ENCODE results near the gene DCP1A. TPM values are rescaled to one million over a fixed set of nuclear protein-coding genes. Genes with fewer than 3 reads are reported as not detected.

DCP1A gene
- total and polyA plus RNA-seq, 2 experiments from 2014 or later = 19.3 to 32.0 TPM

DNA sequence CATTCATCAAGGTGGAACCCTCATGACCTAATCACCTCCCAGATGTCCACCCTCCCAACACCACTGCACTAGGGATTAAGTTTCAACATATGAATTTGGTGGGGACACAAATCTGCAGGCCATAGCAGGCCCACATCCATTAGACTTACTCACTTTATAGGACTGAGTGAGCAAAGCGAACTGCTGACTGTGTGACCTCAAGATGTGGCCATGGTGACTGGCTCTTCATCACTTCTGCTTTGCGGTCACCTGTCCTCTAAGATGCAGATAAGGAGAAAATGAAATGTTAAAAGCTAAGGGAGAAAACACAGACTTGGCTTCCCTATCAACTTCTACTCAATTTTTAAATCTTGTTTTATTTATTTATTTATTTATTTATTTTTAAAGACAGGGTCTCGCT, 14.5 kb upstream of the DCP1A start:
- no peak overlapping the region for H3K4me3 ChIP-seq
- TF ChIP-seq, protein P1, sequence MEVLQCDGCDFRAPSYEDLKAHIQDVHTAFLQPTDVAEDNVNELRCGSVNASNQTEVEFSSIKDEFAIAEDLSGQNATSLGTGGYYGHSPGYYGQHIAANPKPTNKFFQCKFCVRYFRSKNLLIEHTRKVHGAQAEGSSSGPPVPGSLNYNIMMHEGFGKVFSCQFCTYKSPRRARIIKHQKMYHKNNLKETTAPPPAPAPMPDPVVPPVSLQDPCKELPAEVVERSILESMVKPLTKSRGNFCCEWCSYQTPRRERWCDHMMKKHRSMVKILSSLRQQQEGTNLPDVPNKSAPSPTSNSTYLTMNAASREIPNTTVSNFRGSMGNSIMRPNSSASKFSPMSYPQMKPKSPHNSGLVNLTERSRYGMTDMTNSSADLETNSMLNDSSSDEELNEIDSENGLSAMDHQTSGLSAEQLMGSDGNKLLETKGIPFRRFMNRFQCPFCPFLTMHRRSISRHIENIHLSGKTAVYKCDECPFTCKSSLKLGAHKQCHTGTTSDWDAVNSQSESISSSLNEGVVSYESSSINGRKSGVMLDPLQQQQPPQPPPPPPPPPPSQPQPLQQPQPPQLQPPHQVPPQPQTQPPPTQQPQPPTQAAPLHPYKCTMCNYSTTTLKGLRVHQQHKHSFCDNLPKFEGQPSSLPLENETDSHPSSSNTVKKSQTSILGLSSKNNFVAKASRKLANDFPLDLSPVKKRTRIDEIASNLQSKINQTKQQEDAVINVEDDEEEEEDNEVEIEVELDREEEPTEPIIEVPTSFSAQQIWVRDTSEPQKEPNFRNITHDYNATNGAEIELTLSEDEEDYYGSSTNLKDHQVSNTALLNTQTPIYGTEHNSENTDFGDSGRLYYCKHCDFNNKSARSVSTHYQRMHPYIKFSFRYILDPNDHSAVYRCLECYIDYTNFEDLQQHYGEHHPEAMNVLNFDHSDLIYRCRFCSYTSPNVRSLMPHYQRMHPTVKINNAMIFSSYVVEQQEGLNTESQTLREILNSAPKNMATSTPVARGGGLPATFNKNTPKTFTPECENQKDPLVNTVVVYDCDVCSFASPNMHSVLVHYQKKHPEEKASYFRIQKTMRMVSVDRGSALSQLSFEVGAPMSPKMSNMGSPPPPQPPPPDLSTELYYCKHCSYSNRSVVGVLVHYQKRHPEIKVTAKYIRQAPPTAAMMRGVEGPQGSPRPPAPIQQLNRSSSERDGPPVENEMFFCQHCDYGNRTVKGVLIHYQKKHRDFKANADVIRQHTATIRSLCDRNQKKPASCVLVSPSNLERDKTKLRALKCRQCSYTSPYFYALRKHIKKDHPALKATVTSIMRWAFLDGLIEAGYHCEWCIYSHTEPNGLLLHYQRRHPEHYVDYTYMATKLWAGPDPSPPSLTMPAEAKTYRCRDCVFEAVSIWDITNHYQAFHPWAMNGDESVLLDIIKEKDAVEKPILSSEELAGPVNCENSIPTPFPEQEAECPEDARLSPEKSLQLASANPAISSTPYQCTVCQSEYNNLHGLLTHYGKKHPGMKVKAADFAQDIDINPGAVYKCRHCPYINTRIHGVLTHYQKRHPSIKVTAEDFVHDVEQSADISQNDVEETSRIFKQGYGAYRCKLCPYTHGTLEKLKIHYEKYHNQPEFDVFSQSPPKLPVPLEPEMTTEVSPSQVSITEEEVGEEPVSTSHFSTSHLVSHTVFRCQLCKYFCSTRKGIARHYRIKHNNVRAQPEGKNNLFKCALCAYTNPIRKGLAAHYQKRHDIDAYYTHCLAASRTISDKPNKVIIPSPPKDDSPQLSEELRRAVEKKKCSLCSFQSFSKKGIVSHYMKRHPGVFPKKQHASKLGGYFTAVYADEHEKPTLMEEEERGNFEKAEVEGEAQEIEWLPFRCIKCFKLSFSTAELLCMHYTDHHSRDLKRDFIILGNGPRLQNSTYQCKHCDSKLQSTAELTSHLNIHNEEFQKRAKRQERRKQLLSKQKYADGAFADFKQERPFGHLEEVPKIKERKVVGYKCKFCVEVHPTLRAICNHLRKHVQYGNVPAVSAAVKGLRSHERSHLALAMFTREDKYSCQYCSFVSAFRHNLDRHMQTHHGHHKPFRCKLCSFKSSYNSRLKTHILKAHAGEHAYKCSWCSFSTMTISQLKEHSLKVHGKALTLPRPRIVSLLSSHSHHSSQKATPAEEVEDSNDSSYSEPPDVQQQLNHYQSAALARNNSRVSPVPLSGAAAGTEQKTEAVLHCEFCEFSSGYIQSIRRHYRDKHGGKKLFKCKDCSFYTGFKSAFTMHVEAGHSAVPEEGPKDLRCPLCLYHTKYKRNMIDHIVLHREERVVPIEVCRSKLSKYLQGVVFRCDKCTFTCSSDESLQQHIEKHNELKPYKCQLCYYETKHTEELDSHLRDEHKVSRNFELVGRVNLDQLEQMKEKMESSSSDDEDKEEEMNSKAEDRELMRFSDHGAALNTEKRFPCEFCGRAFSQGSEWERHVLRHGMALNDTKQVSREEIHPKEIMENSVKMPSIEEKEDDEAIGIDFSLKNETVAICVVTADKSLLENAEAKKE (CRISPR knock-in tag; IDR thresholded peaks at IDR 0.05) = no peak
- TF ChIP-seq JUNB (IDR thresholded peaks at IDR 0.05; ENCODE audit: unreplicated experiment) = no peak
- no peak for TF ChIP-seq CREB1 (CRISPR knock-in tag; IDR thresholded peaks at IDR 0.05; ENCODE audit: low read depth)
- TF ChIP-seq REST (IDR thresholded peaks at IDR 0.05; ENCODE audit: unreplicated experiment) = no peak
- no peak for TF ChIP-seq ZNF331 (CRISPR knock-in tag; IDR thresholded peaks at IDR 0.05; ENCODE audit: low read depth)
- no peak for TF ChIP-seq ZNF114 (CRISPR knock-in tag; IDR thresholded peaks at IDR 0.05)
- TF ChIP-seq, protein P2, sequence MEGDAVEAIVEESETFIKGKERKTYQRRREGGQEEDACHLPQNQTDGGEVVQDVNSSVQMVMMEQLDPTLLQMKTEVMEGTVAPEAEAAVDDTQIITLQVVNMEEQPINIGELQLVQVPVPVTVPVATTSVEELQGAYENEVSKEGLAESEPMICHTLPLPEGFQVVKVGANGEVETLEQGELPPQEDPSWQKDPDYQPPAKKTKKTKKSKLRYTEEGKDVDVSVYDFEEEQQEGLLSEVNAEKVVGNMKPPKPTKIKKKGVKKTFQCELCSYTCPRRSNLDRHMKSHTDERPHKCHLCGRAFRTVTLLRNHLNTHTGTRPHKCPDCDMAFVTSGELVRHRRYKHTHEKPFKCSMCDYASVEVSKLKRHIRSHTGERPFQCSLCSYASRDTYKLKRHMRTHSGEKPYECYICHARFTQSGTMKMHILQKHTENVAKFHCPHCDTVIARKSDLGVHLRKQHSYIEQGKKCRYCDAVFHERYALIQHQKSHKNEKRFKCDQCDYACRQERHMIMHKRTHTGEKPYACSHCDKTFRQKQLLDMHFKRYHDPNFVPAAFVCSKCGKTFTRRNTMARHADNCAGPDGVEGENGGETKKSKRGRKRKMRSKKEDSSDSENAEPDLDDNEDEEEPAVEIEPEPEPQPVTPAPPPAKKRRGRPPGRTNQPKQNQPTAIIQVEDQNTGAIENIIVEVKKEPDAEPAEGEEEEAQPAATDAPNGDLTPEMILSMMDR (conservative IDR thresholded peaks at IDR 0.05; ENCODE audit: low read depth in 2 of 2) = no peak
- TF ChIP-seq POLR2AphosphoS5 (IDR thresholded peaks at IDR 0.05; ENCODE audit: low read depth) = no peak
- no peak for TF ChIP-seq EZH2phosphoT487 (IDR thresholded peaks at IDR 0.05; ENCODE audit: unreplicated experiment)
- no peak for TF ChIP-seq STAT1 (IDR thresholded peaks at IDR 0.05; ENCODE audit: unreplicated experiment)
- no peak overlapping the region for H3K27ac Mint-ChIP-seq
- H3K4me3 Mint-ChIP-seq = no peak overlapping the region
- no peaks in the 10 kb centered on the region for H3F3A ChIP-seq (replicated peaks; ENCODE audit: low read depth)
- no peaks in the 10 kb centered on the region for H3K9me2 ChIP-seq (ENCODE audit: insufficient read depth)
- no peaks in the 10 kb centered on the region for H4K20me1 ChIP-seq (replicated peaks; ENCODE audit: insufficient read depth)
- no peaks in the 10 kb centered on the region for H3K79me2 ChIP-seq (replicated peaks; ENCODE audit: insufficient read depth)
- ATAC-seq (no peak), DNase-seq (ENCODE audit: low spot score) (no peak)
- H3K4me1 Mint-ChIP-seq = no peaks in the 10 kb centered on the region
- H3K27ac ChIP-seq (ENCODE audit: low read depth) = no peak overlapping the region
- no peaks in the 10 kb centered on the region; the same call in 2 of the 3 replicates for H3K36me3 Mint-ChIP-seq (ENCODE audit: low read depth)
- no peaks in the 10 kb centered on the region for H3K4me1 ChIP-seq (ENCODE audit: insufficient read depth)
- H3K9me3 Mint-ChIP-seq = peaks cover 7% of the 10 kb centered on the region; the same call in 2 of the 3 replicates
- H3K36me3 ChIP-seq (ENCODE audit: insufficient read depth) = no peaks in the 10 kb centered on the region
- no peaks in the 10 kb centered on the region for H3K27me3 ChIP-seq (ENCODE audit: insufficient read depth)
- H3K27me3 Mint-ChIP-seq (ENCODE audit: insufficient read depth, low read depth, poor library complexity) = peaks cover 4% of the 10 kb centered on the region
- no peak overlapping the region for H3K4me2 ChIP-seq
- no peak overlapping the region for H2AFZ ChIP-seq

Data from GM23338 (cell line).